Mesendoderm (in vitro differentiated cells): ENCODE data around the gene CACNA2D2.
A peak's percentile ranks its signal among the peaks of the same experiment; 100 is the strongest.

Experiments used
- DNase-seq: peaks from one replicate; pipeline ENCODE4 v3.0.0; 2013
- H2AK5ac ChIP-seq: 2 replicates; pipeline ENCODE4 v1.6.1; 2013; ENCODE audit warnings: low read length, inconsistent platforms
- H2BK120ac ChIP-seq: 2 replicates; pipeline ENCODE4 v1.6.1; 2013; ENCODE audit warnings: low read depth, mild to moderate bottlenecking, low read length, moderate library complexity, mixed read lengths
- H2BK15ac ChIP-seq: replicated peaks from 2 replicates; pipeline ENCODE4 v1.6.1; 2013; ENCODE audit warnings: low read depth, mild to moderate bottlenecking, moderate library complexity
- H2BK5ac ChIP-seq: 2 replicates; pipeline ENCODE4 v1.6.1; 2013; ENCODE audit warnings: low read length, inconsistent platforms
- H3K18ac ChIP-seq: 2 replicates; pipeline ENCODE4 v1.6.1; 2013; ENCODE audit warnings: mild to moderate bottlenecking, low read length, mixed read lengths
- H3K23ac ChIP-seq: one replicate; pipeline ENCODE4 v1.6.1; 2013; ENCODE audit warnings: low read length
- H3K27ac ChIP-seq: 2 replicates; pipeline ENCODE4 v1.5.1; 2013; ENCODE audit warnings: low read depth, mild to moderate bottlenecking, inconsistent platforms, low read length, moderate library complexity
- H3K27me3 ChIP-seq: 2 replicates; pipeline ENCODE4 v1.6.1; 2013; ENCODE audit warnings: low read length, control low read depth, mild to moderate bottlenecking, inconsistent platforms; ENCODE audit not compliant: insufficient read depth, poor library complexity
- H3K36me3 ChIP-seq: 2 replicates; pipeline ENCODE4 v1.6.1; 2013; ENCODE audit warnings: low read length, inconsistent platforms; ENCODE audit not compliant: control insufficient read depth, insufficient read depth
- H3K4ac ChIP-seq: one replicate; pipeline ENCODE4 v1.6.1; 2013; ENCODE audit warnings: low read depth, mild to moderate bottlenecking, low read length, moderate library complexity
- H3K4me1 ChIP-seq: 2 replicates; pipeline ENCODE4 v1.6.1; 2013; ENCODE audit warnings: low read depth, low read length, inconsistent platforms; ENCODE audit not compliant: control insufficient read depth
- H3K4me2 ChIP-seq: 2 replicates; pipeline ENCODE4 v1.6.1; 2013; ENCODE audit warnings: low read length
- H3K4me3 ChIP-seq: 2 replicates; pipeline ENCODE4 v1.5.1; 2013; ENCODE audit warnings: mild to moderate bottlenecking, low read length
- H3K56ac ChIP-seq: one replicate; pipeline ENCODE4 v1.6.1; 2013; ENCODE audit warnings: low read length
- H3K79me1 ChIP-seq: 2 replicates; pipeline ENCODE4 v1.6.1; 2013; ENCODE audit warnings: low read length, inconsistent platforms
- H3K79me2 ChIP-seq: 2 replicates; pipeline ENCODE4 v1.6.1; 2013; ENCODE audit warnings: mild to moderate bottlenecking, low read length; ENCODE audit not compliant: control insufficient read depth, insufficient read depth
- H3K9ac ChIP-seq: 2 replicates; pipeline ENCODE4 v1.6.1; 2013; ENCODE audit warnings: low read length, inconsistent platforms
- H4K5ac ChIP-seq: one replicate; pipeline ENCODE4 v1.6.1; 2013; ENCODE audit warnings: low read length
- H4K8ac ChIP-seq: one replicate; pipeline ENCODE4 v1.6.1; 2013; ENCODE audit warnings: low read depth, mild to moderate bottlenecking, control low read depth, low read length, moderate library complexity
- WGBS: extraction: QIAGEN DNeasy Blood & Tissue Kit; methylation state at CpG from one replicate; pipeline ENCODE4 v1.1.7; 2013; ENCODE audit warnings: low lambda C conversion rate, missing lambda C conversion rate; ENCODE audit not compliant: insufficient coverage; ENCODE audit errors: extremely low coverage; 5-methylcytosine and 5-hydroxymethylcytosine counted together

CACNA2D2 gene

DNA sequence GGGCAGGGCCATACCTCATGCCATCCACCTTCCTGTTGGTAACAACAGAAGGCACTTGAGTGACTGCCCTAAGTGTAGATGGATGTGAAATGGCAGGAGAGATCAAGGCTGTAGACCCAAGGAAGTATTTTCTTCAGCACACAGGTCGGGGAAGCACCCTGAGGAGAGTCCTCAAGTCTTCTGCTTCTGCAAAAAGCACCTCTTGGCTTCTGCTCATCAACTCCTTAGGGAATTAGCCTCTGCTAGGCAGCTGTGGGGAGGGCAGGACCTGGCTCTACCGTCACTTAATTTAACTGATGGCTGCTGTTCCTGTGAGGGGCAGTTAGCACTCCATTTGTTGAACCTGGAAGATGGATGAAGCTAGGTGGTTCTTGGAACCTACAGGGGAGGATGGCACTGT lies 6.9 kb upstream of the CACNA2D2 start:
- Histone ChIP-seq H3K56ac (no peak overlapping the region), H3K9ac (no peak overlapping the region), H4K8ac (no peak overlapping the region)

GRCh38 chr3:50509715-50510114 lies 6.3 kb upstream of the CACNA2D2 start:
- H3K36me3 ChIP-seq = no peaks in the 10 kb centered on the region
- H3K4me1 ChIP-seq = no peaks in the 10 kb centered on the region
- no peak for DNase-seq
- H2BK15ac ChIP-seq = no peak overlapping the region
- H3K27me3 ChIP-seq = no peaks in the 10 kb centered on the region
- H3K18ac ChIP-seq = no peak overlapping the region
- no peaks in the 10 kb centered on the region for H3K79me2 ChIP-seq
- H3K27ac ChIP-seq = no peak overlapping the region
- H3K4me3 ChIP-seq = no peak overlapping the region
- no peak overlapping the region for H2AK5ac ChIP-seq
- H3K56ac ChIP-seq = no peak overlapping the region
- no peak overlapping the region for H3K9ac ChIP-seq
- H2BK120ac ChIP-seq = no peak overlapping the region
- no CpG with 5 or more reads among the region's 5 CpGs for WGBS
- no peaks in the 10 kb centered on the region for H3K79me1 ChIP-seq
- H3K4me2 ChIP-seq = no peak overlapping the region
- no peak overlapping the region for H3K4ac ChIP-seq
- no peak overlapping the region for H4K5ac ChIP-seq
- no peak overlapping the region for H3K23ac ChIP-seq
- H4K8ac ChIP-seq = no peak overlapping the region
- H2BK5ac ChIP-seq = no peak overlapping the region

More for the DNA sequence above, 6.9 kb upstream of the CACNA2D2 start:
- Histone ChIP-seq H3K4me1 (peaks cover 2% of the 10 kb centered on the region), H3K27me3 (no peaks in the 10 kb centered on the region), H2BK5ac (no peak overlapping the region), H2BK120ac (no peak overlapping the region), H4K5ac (no peak overlapping the region), H3K79me1 (no peaks in the 10 kb centered on the region), H2AK5ac (no peak overlapping the region), H3K79me2 (no peaks in the 10 kb centered on the region), H3K4ac (no peak overlapping the region), H3K18ac (no peak overlapping the region), H3K36me3 (no peaks in the 10 kb centered on the region), H3K4me2 (no peak overlapping the region), H2BK15ac (no peak overlapping the region), H3K23ac (no peak overlapping the region), H3K4me3 (no peak overlapping the region), H3K27ac (no peak overlapping the region)
- DNase-seq = no peak
- no CpG with 5 or more reads among the region's 2 CpGs for WGBS

DNA sequence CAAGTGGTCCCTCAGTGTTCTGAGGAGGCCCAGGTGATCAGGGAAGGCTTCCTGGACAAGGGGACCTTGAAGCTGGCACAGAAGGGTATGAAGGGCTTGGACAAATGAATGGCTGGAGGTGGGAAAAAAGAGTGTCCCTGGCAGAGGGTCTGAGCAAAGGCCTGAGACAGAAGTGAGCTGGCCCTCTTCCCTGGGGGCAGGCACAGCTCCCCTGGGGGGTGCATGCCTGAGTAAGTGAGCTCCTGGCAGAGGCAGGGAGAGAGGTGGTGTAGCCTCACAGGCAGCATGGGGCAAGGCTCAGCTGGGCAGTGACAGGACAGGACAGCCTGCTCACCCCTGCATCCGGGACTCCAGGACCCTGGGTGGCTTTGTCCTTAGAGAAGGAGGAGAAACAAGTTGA lies 5.4 kb upstream of the CACNA2D2 start:
- DNase-seq = no peak
- H4K8ac ChIP-seq = no peak overlapping the region
- H3K4ac ChIP-seq = no peak overlapping the region
- WGBS = no CpG with 5 or more reads among the region's 1 CpG
- no peaks in the 10 kb centered on the region for H3K79me2 ChIP-seq
- H3K79me1 ChIP-seq = no peaks in the 10 kb centered on the region
- no peak overlapping the region for H3K4me2 ChIP-seq
- no peaks in the 10 kb centered on the region for H3K36me3 ChIP-seq
- no peak overlapping the region for H3K27ac ChIP-seq
- H3K4me3 ChIP-seq = no peak overlapping the region
- H2BK15ac ChIP-seq = no peak overlapping the region
- no peak overlapping the region for H3K9ac ChIP-seq
- no peak overlapping the region for H4K5ac ChIP-seq
- H3K18ac ChIP-seq = no peak overlapping the region
- H3K56ac ChIP-seq = no peak overlapping the region
- no peak overlapping the region for H3K23ac ChIP-seq
- no peak overlapping the region for H2BK120ac ChIP-seq
- no peak overlapping the region for H2BK5ac ChIP-seq
- H2AK5ac ChIP-seq = no peak overlapping the region
- H3K4me1 ChIP-seq = no peaks in the 10 kb centered on the region
- H3K27me3 ChIP-seq = no peaks in the 10 kb centered on the region

GRCh38 chr3:50506169-50506568 lies 2.7 kb upstream of the CACNA2D2 start:
- no peak overlapping the region for H2BK15ac ChIP-seq
- no peak overlapping the region for H3K56ac ChIP-seq
- H3K4me1 ChIP-seq = no peaks in the 10 kb centered on the region
- no peak overlapping the region for H4K8ac ChIP-seq
- no peak overlapping the region for H3K9ac ChIP-seq
- H2AK5ac ChIP-seq = no peak overlapping the region
- H2BK5ac ChIP-seq = no peak overlapping the region
- H3K4me3 ChIP-seq = no peak overlapping the region
- H3K36me3 ChIP-seq = no peaks in the 10 kb centered on the region
- no peak overlapping the region for H3K4ac ChIP-seq
- no peaks in the 10 kb centered on the region for H3K79me2 ChIP-seq
- no peaks in the 10 kb centered on the region for H3K79me1 ChIP-seq
- H4K5ac ChIP-seq = no peak overlapping the region
- no peak overlapping the region for H3K4me2 ChIP-seq
- H3K18ac ChIP-seq = no peak overlapping the region
- no peaks in the 10 kb centered on the region for H3K27me3 ChIP-seq
- no CpG with 5 or more reads among the region's 4 CpGs for WGBS
- no peak overlapping the region for H2BK120ac ChIP-seq
- no peak overlapping the region for H3K27ac ChIP-seq
- no peak overlapping the region for H3K23ac ChIP-seq
- no peak for DNase-seq

GRCh38 chr3:50504681-50505080 lies 1.2 kb upstream of the CACNA2D2 start:
- Histone ChIP-seq H3K18ac (no peak overlapping the region), H2BK15ac (no peak overlapping the region), H3K36me3 (no peaks in the 10 kb centered on the region), H3K27ac (no peak overlapping the region), H2BK120ac (no peak overlapping the region), H2AK5ac (no peak overlapping the region), H3K79me1 (no peaks in the 10 kb centered on the region), H3K9ac (no peak overlapping the region), H3K4me3 (no peak overlapping the region), H3K4ac (no peak overlapping the region), H4K5ac (no peak overlapping the region), H3K4me2 (no peak overlapping the region), H3K27me3 (no peaks in the 10 kb centered on the region), H3K4me1 (no peaks in the 10 kb centered on the region), H3K79me2 (no peaks in the 10 kb centered on the region), H3K56ac (no peak overlapping the region), H3K23ac (no peak overlapping the region), H4K8ac (no peak overlapping the region), H2BK5ac (no peak overlapping the region)
- WGBS = no CpG with 5 or more reads among the region's 2 CpGs
- DNase-seq = no peak

GRCh38 chr3:50502584-50503423 lies 630 bp downstream of the CACNA2D2 start:
- no peak overlapping the region for H2BK15ac ChIP-seq
- H3K23ac ChIP-seq = no peak overlapping the region
- H3K36me3 ChIP-seq = no peaks in the 10 kb centered on the region
- no peak for DNase-seq
- H2BK120ac ChIP-seq = no peak overlapping the region
- WGBS = no CpG with 5 or more reads among the region's 79 CpGs
- no peaks in the 10 kb centered on the region for H3K79me2 ChIP-seq
- peak overlapping the region; percentile 91 for H3K56ac ChIP-seq
- peaks cover 4% of the 10 kb centered on the region for H3K4me1 ChIP-seq
- peak overlapping the region; percentile 60 for H3K4me3 ChIP-seq
- H3K4ac ChIP-seq = peak overlapping the region; percentile 22
- no peak overlapping the region for H3K27ac ChIP-seq
- H3K9ac ChIP-seq = peak overlapping the region; percentile 83
- peak overlapping the region; percentile 78 for H3K18ac ChIP-seq
- no peak overlapping the region for H4K5ac ChIP-seq
- H2BK5ac ChIP-seq = no peak overlapping the region
- H3K27me3 ChIP-seq = no peaks in the 10 kb centered on the region
- H3K4me2 ChIP-seq = peak overlapping the region; percentile 57
- no peaks in the 10 kb centered on the region for H3K79me1 ChIP-seq
- H2AK5ac ChIP-seq = no peak overlapping the region
- no peak overlapping the region for H4K8ac ChIP-seq
